ENCODE measurements around the gene TMPRSS3.

GRCh38 chr21:42376338-42376982, 19.4 kb downstream of the TMPRSS3 start:
- TF ChIP-seq CTCF (IDR thresholded peaks at IDR 0.05; ENCODE audit: low read depth, low read length, poor library complexity, severe bottlenecking) (no peak), EZH2phosphoT487 (IDR thresholded peaks at IDR 0.05; ENCODE audit: borderline replicate concordance, low read length) (no peak)
